NCI-H2196 treated with DMSO at 0.1 percent for 48 hours (cell line): ENCODE data around the gene CEP41.

Experiments used
- DNase-seq: peaks from one replicate; lab custom pipeline; 2025; ENCODE audit not compliant: unreplicated experiment; lab: John Stamatoyannopoulos, UW

Gene CEP41

GRCh38 chr7:130372402-130373165 lies 68.2 kb downstream of the CEP41 start:
- no peak for DNase-seq

- no peak for DNase-seq
These were observed 69.8 kb downstream of the CEP41 start for GRCh38 chr7:130371046-130371445.

GRCh38 chr7:130369831-130370550 lies 70.8 kb downstream of the CEP41 start:
- DNase-seq = no peak

- no peak for DNase-seq
These were observed 71.6 kb downstream of the CEP41 start for GRCh38 chr7:130369110-130369711.

GRCh38 chr7:130367836-130368746 lies 72.7 kb downstream of the CEP41 start:
- no peak for DNase-seq

- no peak for DNase-seq
These were observed 73.6 kb downstream of the CEP41 start for GRCh38 chr7:130367088-130367755.

- no peak for DNase-seq
These were observed 74.3 kb downstream of the CEP41 start for GRCh38 chr7:130366564-130366963.

- DNase-seq = peak; percentile 97
These were observed 75.0 kb downstream of the CEP41 start for GRCh38 chr7:130365511-130366441.

GRCh38 chr7:130365088-130365487 lies 75.7 kb downstream of the CEP41 start:
- no peak for DNase-seq

GRCh38 chr7:130364451-130364850 lies 76.4 kb downstream of the CEP41 start:
- no peak for DNase-seq

- no peak for DNase-seq
These were observed 77.6 kb downstream of the CEP41 start for GRCh38 chr7:130363026-130363847.

GRCh38 chr7:130362251-130362816 lies 78.5 kb downstream of the CEP41 start:
- no peak for DNase-seq

GRCh38 chr7:130361681-130362080 lies 79.1 kb downstream of the CEP41 start:
- no peak for DNase-seq

- no peak for DNase-seq
These were observed 80.3 kb downstream of the CEP41 start for GRCh38 chr7:130360518-130360917.

- DNase-seq = no peak
These were observed 81.4 kb downstream of the CEP41 start for GRCh38 chr7:130359276-130359857.

- no peak for DNase-seq
These were observed 82.3 kb downstream of the CEP41 start for GRCh38 chr7:130358471-130358870.

GRCh38 chr7:130356876-130357611 lies 83.8 kb downstream of the CEP41 start:
- DNase-seq = no peak
